DMS153 (cell line): Measurements from ENCODE around the gene MAP10.
"Not testable (repeated sequence)": the region's sequence is repeated elsewhere in the genome, so short reads cannot be mapped to it uniquely, and the experiment has no call there.

Source experiments
- DNase-seq: peaks from one replicate; lab custom pipeline; 2025; lab: John Stamatoyannopoulos, UW

MAP10 gene, protein sequence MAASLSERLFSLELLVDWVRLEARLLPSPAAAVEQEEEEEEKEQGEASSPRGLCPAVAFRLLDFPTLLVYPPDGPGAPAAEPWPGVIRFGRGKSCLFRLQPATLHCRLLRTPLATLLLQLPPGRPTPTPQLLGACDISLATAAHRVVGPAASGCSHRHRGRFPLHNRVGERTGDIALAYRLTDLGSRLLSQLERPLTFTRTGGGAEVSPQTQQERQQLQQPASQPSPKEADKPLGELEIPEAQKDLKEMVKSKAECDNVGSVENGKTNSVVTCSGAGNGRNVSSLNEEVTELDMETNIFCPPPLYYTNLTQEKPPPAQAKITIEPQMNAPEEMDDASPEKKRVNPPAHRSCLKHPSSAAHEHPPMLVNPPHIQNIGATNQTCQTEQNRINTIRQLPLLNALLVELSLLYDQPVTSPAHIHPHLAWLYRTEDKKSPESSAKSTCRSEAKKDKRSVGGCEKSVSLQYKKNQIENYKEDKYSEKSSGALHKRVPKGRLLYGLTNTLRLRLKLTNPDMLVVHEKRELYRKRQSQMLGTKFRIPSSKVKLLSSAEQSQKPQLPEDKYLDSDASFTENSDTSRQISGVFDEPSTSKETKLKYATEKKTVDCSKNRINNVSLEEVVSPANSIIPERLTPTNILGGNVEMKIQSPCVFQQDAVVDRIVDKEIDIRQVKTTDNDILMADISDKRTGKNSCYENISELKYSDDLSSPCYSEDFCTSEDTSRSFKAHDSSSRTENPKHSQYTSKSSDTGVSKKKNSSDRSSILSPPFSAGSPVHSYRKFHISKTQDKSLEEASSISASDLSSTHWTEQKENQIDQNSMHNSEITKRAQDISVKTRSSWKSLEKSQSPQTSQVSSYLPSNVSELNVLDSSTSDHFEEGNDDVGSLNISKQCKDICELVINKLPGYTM

DNA sequence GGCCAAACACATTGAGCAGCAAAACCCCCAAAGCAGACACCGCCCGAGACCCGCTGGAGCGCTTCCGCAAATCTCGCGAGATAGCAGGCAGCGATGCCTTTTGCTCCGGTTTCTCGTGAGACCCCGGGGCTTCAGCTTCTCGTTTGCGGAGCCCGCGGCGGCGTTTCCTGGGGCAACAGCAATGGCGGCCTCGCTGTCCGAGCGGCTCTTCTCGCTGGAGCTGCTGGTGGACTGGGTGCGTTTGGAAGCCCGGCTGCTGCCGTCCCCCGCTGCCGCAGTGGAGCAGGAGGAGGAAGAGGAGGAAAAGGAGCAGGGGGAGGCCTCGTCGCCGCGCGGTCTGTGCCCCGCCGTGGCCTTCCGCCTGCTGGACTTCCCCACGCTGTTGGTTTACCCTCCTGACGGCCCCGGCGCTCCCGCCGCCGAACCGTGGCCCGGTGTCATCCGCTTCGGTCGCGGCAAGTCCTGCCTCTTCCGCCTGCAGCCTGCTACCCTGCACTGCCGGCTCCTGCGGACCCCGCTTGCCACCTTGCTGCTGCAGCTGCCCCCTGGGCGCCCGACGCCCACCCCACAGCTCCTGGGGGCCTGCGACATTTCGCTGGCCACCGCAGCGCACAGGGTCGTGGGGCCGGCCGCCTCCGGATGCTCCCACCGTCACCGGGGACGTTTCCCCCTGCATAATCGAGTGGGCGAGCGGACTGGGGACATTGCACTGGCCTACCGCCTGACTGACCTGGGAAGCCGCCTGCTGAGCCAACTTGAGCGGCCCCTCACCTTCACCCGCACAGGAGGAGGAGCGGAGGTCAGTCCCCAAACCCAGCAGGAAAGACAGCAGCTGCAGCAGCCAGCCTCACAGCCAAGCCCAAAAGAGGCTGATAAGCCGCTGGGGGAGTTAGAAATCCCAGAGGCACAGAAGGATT is at the start of gene MAP10:
MAP10 (plus strand) TSS at position 148 of the 917 bp plus-strand sequence; CDS start at position 182, 34 bp downstream.
- peak; percentile 52 for DNase-seq

DNA sequence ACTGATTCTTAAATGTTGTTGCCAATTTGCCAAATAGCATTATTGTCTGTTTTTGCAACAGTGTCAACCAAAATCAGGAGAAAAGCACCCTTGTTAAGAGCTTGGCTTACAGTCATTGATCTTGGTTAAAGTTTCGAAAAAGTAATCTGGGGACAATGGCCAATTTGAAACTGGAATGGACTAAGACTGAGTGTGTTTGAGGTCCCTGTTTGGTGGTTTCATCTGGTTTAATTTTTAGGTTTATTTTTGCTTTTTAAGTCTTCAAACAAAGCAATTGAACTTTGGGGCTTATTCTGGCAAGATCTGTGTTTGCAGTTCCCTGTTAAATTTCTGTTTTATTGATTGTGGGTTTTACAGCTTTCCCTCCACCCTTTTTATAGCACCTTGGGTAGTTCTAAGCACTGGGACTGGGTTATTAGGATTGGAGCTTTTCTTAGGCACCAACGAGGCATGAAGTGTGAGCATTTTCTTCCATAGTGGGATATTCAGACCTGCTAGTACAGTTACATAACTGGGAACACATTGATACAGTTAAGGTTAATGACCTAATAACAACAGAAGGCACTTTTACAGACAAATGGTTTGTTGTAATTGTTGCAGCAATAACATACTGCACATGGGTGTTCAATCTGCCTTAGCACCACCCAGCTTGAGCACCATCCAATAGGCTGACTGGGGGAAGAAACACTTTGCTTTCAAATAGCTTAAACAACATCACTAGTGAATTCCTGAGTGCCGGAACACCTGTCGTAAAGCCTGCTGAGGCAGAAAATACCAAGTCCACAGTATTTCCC is 40.6 kb upstream of the MAP10 start:
- no peak for DNase-seq

DNA sequence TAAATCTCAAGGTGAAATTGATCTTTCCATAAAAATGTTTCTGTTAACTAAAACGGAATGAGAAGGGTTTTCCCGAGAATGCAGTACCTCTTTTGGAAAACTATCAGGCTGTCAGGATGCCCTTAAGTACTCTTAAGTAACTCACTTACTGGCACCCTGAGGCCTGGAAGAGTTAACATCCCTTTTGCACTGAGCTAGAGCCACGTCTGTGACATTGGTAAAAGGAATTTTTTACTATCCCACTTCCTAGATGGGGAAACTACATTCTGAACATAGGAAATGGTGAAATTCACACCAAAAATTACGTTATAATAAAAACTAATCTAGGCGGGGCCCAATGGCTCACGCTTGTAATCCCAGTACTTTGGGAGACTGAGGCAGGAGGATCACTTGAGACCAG is 39.7 kb upstream of the MAP10 start:
- no peak for DNase-seq

DNA sequence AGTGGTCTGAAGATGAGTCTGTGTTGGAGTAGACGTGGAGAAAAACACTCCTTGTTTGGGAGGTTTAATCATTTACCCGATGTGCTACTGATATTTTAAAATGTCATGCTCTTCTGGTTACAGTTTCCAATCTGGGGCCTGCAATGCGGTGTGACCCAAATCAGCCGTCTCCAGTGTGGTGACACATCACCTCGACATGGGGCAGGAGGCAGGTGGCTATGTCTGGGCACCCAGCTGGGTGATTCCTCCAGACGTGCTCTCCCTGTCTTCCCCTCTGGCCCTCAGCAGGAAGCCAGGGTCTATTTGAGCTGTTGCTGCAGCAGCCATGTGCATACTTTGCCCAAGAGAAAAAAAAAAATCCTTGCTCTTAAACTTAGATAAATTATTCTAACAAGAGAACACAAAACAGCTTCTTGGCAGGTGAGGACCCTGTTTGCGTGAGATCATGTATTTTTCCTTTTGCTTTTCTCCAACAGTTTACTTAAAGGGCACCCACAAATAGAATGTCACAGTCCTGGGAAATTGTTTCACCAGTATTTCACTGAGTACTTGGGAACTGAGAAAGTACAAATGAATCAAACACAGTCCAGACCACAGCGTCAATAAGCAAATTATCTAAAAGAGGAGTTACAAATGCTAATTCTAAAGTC is 38.9 kb upstream of the MAP10 start:
- no peak for DNase-seq

DNA sequence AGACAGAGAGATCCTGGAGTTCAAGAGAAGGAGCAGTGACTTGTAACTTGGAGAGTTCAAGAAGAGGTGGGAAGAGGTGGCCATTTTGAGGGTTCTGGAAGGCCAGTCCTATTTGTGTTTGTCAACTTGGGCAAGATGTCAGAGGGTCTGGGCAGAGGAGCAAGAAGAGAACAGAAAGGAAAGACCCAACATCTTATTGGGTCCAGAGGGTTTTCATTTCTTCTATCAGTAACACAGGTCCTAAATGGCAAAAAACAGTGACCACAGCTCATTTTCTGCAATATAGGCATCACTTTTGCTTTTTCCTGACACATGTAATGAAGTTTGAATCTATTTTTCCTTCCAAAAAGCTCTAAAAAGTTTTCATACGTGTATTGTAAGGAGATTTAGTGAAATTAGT is 38.3 kb upstream of the MAP10 start:
- DNase-seq: no peak

DNA sequence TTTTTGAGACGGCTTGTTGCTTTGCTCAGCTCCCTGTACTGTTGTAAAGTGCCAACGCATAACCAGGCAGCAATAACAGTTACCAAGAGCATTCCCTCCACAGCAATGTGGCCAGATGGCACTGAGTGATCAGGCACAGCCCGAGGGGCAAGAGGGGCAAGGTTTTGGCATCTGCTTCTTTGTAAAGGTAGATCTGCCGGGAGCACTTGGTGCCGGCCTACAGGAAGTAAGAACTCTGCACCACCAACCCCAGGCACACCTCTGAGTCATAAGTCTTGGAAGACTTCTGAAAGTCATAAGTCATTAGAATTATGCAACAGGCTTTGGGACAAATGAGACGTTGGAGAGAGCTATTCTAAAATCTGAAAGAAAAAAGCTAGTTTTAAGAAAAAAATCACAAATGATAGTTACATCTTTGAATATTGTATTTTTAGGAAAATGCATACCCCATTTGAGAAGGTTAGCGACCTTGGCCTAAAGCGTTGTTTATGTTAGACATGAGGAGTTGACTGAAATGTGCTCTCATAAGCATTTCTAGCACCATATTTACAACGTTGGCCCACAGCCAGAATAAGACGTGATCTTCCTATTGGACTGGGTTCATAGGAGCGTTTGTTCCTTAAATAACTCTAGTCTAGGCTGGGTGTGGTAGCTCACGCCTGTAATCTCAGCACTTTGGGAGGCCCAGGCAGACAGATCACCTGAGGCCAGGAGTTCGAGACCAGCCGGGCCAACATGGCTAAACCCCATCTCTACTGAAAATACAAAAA is 37.7 kb upstream of the MAP10 start:
- no peak for DNase-seq

DNA sequence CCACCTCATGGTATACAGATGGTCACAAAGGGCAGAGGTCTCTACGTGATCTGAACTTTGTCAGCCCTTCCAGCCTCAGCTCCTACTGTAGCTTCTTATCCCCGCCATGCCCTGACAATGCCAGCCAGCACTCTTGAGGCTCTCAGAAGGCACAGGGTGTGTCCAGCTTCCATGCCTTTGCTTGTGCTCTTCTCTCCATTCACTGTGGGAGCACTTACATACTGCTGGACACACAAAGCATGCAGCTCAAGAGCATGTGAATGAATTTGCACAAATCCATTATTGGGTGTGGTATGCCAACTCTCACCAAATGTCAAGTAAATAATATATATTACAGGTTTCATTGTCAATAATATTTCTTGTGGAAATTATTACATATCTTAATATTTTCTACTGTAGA is 36.4 kb upstream of the MAP10 start:
- no peak for DNase-seq

DNA sequence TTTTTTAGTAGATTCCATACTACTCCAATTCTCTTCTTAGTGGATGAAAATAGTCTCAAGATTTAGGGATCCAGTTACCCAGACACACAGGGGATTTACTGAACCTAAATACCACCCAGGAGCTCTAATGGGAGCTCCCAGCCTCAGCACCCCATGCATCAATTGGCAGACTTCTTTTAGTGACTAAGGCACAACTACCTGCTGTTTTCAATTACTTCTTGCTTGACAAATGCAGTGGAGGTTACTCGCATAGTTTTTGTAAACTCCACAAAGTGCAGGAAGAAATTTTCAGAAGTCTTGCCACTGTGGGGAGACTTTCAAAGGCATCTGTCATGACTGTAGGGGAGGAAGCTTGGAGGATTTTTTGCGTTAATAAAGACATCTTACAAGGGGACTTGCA is 35.5 kb upstream of the MAP10 start:
- no peak for DNase-seq

DNA sequence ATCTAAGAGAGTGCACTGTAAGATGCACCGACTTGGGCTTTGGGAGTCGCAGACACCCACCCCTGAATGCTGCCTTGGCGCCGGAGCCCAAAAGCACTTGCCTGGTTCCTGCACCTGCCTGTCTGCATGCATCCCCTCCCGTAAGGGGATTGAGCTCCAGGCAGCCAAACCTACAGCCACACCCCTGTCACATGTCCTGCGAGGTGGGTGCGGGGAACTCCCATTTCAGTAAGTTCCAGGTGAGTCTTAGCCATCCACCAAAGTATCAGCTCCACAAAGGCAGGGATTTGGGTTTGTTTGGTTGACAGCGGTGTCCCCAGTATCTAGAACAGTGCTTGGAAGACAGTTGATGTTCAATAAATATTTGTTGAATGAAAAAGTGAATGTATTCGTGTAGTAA is 31.5 kb upstream of the MAP10 start:
- DNase-seq: no peak

DNA sequence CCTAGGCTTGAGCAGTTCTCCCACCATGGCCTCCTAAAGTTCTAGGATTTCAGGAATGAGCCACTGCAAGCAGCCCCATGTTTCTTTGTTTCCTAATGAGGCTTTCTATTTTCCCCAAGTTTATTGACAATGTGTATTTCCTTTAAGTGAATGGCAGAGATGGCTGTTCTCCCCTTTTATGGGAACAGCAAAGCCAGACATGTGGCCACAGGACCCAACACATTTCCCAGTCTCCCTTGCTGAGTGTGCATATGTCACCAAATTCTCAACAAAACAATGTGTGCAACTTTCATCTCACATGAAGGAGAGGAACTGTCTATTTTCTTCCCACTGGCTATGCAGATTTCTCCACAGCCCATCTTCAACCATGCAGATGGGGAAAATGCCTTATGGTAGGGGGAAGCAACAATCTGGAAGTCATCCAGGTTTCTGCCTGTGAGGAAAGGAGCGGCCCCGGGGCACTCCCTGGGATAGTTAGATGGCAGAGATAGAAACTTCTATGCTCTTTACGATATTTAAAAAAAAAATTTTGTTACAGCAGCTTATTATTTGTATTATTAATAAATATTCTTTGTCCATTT is 28.6 kb upstream of the MAP10 start:
- no peak for DNase-seq

DNA sequence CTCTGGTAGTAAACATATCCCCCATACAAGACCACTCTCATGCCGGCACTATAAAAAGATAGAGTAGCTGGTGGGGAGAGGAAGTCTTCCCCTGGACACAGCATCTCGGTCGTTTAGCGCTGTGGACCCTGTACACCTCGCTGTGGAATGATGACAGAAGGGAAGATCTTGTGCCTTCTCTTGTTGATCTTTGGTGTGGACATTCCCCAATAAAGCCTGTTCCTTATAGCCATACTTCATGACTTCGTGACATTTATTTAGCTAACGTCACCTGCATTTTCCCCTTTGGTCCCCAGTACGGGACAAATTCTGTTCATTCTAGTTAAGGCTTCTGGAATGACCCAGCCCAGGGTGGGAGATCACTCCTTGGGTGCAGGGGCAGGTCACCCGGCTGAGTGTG is 24.9 kb upstream of the MAP10 start:
- DNase-seq: no peak

DNA sequence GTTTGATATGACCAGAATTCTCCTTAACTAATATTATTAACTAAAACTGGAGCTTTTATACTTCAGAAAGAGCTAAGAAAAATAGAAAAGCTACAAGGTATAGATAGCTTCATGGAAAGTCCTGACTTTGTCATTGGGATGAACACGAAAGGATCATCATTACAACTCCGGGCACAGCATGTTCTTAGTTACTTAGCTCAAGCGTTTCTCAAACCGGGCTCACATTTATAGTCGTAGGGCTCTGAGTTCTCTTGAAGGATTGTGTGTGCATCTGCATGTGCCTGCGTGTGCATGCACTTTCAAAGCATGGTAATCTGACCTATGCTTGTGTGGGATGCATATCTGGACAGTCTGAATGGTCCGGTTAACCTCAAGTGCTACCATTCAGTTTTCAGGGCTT is 20.4 kb upstream of the MAP10 start:
- DNase-seq: no peak

DNA sequence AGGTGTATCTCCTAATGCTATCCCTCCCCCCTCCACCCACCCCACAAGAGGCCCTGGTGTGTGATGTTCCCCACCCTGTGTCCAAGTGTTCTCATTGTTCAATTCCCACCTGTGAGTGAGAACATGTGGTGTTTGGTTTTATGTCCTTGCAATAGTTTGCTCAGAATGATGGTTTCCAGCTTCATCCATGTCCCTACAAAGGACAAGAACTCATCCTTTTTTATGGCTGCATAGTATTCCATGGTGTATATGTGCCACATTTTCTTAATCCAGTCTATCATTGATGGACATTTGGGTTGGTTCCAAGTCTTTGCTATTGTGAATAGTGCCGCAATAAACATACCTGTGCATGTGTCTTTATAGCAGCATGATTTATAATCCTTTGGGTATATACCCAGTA is 19.6 kb upstream of the MAP10 start:
- not testable (repeated sequence) for DNase-seq

DNA sequence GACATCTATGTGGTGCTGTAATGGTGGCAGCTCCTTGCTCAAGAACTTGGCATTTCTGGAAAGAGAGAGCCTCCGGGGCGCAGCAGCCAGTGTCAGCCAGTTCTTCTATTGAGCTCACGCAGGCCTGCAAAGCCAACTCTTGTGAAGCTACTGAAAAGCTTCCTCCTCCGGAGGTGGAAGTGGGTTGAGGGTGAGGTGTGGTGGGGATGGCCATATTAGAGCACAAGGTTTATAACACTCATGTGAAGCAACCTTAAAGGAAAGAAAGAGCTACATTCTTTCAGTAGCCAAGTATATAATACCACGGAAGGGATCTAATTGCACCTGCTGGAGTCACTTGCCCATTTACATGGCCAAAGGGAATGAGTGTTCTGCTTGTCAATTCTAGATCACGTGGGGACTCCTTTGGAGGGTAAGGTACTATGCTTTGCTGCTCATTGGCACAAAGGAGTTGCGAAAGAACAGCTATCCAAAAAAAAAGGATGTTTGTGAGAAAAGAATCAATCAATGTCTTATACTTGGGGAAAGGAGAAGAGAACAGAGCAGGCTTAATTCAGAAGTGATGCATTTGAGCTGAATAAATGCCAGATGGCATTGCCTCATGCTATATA is 18.3 kb upstream of the MAP10 start:
- no peak for DNase-seq

DNA sequence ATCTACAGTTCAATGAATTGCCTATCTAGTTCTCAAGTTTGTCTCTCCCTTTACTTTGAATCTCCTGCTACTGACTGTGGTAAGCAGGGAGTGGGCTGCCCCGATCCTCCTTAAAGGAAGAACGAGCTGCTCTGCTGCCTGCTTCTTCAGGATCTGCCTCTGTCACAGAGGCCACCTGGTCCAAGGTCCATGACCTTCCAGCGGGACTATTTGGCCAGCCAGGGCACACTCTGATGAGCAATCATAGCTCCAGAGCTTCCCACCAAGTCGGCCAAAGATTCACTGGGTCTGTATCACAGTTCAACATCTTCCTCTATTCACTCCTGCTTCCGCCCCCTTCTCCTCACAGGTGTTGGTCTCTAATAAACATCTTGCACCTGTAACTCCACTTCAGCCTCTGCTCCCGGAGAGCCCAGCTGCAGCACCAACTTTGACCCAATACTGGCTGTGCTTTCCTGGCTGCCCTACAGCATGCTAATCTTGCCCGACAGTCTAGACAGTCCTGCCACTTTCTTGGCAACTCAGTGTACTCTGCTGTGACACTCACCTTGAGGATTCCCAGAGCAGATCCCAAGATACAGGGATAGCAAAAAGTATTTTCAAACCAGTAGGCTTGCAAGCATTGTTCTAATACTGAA is 16.9 kb upstream of the MAP10 start:
- no peak for DNase-seq

DNA sequence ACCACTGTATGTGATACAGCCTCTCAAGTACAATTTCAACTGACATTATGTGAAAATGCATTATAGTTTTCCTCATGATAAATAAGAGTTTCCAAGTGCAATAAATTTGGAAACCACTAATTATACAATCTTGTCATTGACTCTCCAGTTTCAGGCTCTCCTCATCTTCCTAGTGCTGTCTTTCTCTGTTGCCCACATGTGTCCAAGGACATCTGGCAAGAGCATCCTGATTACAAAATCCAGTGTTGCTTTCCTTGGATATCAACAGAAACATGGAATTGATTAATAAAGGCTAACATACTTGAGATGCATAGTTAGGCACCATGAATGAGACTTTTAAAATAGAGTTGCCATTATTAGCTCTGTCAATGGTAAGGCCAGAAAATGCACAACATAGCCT is 15.6 kb upstream of the MAP10 start:
- no peak for DNase-seq

DNA sequence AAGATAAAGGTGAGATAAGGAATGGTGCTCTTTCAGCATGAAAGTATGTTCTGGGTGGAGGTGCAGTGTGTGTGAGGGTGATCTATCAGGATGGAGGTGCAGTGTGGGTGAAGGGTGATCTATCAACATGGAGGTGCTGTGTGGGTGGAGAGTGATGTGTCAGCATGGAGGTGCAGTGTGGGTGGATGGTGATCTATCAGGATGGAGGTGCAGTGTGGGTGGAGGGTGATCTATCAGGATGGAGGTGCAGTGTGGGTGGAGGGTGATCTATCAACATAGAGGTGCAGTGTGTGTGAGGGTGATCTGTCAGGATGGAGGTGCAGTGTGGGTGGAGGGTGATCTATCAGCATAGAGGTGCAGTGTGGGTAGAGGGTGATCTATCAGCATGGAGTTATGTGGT is 12.3 kb upstream of the MAP10 start:
- no peak for DNase-seq

DNA sequence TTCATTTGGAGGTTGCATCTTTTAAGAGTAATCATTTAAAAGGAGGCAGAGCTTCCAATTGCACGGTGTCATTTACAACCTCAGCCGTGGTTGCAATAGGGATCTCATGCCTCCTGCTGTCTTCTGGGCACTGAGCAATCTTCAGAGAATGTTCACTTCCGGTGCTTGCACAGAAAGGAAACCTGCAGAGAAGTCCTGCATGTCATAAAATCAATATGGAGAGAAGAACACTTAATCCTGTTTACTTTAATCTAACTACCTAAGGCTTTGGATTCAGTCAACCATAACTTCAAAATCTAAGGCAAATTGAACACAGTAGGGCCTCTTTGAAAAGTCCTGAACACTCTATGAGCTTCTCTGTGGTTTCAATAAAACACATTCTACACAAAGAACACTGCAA is 11.3 kb upstream of the MAP10 start:
- DNase-seq: peak; percentile 33
